Measurements from ENCODE around the gene EFCC1. TPM values are rescaled to one million over a fixed set of nuclear protein-coding genes. Genes with fewer than 3 reads are reported as not detected.
A peak's percentile ranks its signal among the peaks of the same experiment; 100 is the strongest.

EFCC1 gene, protein sequence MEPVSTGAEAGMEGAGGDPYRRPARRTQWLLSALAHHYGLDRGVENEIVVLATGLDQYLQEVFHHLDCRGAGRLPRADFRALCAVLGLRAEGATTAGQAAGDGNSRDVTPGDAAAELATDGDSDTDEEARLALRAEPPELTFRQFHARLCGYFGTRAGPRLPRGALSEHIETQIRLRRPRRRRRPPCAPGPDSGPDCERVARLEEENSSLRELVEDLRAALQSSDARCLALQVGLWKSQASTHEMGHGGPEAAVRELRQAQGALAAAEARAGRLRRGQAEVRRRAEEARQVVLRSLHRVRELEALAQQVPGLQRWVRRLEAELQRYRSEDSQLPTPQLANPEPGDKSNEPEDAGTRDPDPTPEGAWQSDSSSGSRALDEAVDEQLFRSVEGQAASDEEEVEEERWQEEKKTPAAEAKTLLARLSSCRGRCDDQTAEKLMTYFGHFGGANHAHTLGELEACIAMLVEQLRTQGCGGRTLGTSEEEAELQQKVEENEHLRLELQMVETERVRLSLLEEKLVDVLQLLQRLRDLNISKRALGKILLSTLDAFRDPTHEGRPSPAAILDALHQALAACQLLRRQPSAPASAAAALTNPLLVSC
- total RNA-seq, result 1 to 10 TPM; 1.3 to 1.7 TPM

DNA sequence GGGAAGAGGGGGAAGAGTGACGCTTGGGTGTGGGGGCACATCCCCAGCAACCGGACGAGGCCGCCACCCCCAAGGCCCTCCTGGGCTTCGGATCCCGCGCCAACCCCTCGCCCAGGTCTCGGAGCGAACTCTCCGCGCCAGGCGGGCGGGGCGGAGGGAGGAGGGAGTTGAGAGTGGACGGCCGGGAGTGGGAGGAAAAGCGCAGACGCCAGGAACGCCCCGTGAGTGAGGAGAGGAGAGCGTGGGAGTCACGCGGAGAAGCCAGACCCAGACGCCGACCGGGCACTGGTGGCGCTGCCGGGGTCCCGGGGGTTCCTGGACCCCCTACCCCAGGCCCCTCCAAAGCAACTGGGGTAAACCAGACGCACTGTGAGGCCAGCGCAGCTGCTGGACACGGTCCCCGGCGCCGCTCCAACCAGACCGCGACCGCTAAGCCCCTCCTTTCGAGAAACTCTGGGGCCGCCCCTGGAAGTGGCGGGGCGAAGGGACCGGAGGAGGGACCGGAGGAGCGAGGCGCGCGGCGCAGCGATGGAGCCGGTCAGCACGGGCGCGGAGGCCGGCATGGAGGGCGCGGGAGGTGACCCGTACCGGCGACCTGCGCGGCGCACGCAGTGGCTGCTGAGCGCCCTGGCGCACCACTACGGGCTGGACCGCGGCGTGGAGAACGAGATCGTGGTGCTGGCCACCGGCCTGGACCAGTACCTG lies at the start of gene EFCC1:
TSS of gene EFCC1 (plus strand) at position 204 of the 705 bp plus-strand sequence. CDS start at position 529, 325 bp downstream.
- Histone ChIP-seq H3K4me1 (peaks cover 6% of the 10 kb centered on the region), H3K9me3 (no peaks in the 10 kb centered on the region), H3K27me3 (peaks cover 31% of the 10 kb centered on the region), H3K36me3 (no peaks in the 10 kb centered on the region), H3K27ac (peak within 1 kb of the TSS; percentile 53), H3K4me3 (peak within 1 kb of the TSS; percentile 45), H3K9ac (ENCODE audit: low read depth in 2 of 2, low read length in 2 of 2) (peak within 1 kb of the TSS; percentile 60)
- intact Hi-C loops (cut with DNase I), result no loop called here
- TF ChIP-seq, protein P1, sequence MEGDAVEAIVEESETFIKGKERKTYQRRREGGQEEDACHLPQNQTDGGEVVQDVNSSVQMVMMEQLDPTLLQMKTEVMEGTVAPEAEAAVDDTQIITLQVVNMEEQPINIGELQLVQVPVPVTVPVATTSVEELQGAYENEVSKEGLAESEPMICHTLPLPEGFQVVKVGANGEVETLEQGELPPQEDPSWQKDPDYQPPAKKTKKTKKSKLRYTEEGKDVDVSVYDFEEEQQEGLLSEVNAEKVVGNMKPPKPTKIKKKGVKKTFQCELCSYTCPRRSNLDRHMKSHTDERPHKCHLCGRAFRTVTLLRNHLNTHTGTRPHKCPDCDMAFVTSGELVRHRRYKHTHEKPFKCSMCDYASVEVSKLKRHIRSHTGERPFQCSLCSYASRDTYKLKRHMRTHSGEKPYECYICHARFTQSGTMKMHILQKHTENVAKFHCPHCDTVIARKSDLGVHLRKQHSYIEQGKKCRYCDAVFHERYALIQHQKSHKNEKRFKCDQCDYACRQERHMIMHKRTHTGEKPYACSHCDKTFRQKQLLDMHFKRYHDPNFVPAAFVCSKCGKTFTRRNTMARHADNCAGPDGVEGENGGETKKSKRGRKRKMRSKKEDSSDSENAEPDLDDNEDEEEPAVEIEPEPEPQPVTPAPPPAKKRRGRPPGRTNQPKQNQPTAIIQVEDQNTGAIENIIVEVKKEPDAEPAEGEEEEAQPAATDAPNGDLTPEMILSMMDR (IDR thresholded peaks at IDR 0.05), result no peak
- peak; percentile 62 for DNase-seq

DNA sequence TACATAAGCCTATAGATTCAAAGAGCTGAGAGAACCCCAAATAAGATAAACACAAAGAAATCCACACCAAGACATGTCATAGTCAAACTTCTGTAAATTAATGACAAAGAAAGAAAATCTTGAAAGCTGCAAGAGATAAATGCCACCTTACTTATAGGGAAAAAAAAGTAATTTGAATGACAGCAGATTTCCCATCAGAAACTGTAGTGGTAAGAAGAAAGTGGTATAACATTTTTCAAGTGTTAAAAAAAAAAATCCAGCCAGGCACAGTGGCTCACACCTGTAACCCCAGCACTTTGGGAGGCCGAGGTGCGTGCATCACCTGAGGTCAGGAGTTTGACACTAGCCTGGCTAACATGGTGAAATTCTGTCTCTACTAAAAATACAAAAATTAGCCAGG lies 44.7 kb upstream of the EFCC1 start:
- H3K9me3 ChIP-seq, result no peaks in the 10 kb centered on the region
- no peak for DNase-seq

DNA sequence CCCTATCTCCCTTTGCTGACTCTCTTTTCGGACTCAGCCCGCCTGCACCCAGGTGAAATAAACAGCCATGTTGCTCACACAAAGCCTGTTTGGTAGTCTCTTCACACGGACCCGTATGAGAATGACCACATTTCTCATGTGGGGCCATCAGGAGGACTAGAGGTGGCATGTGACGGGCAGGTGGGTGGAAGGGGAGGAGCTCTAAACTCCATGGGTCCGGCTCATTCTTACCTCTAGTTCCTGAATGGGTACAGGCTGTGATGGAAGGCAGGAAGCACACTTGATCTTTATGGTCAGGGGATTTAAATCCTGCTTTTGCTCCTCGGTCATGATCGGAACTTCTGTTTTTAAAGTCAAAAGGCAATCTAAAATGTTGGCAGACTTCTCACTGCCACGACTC lies 35.8 kb upstream of the EFCC1 start:
- no peaks in the 10 kb centered on the region for H3K36me3 ChIP-seq
- no peak for DNase-seq
- H3K9ac ChIP-seq (ENCODE audit: low read depth in 2 of 2, low read length in 2 of 2), result no peak overlapping the region
- H3K27ac ChIP-seq, result no peak overlapping the region
- intact Hi-C loops (cut with DNase I), result loop anchor here (5.0 kb wide), 1 partner anchor 282 kb away; the partner anchor contains the start of gene COPG1
- H3K4me1 ChIP-seq, result peaks cover 4% of the 10 kb centered on the region
- TF ChIP-seq, protein P1 (IDR thresholded peaks at IDR 0.05), result no peak
- H3K4me3 ChIP-seq, result no peak overlapping the region
- H3K9me3 ChIP-seq, result no peaks in the 10 kb centered on the region
- H3K27me3 ChIP-seq, result no peaks in the 10 kb centered on the region

More for the DNA sequence above, 44.7 kb upstream of the EFCC1 start:
- intact Hi-C loops (cut with DNase I), result no loop called here
- no peaks in the 10 kb centered on the region for H3K4me1 ChIP-seq
- TF ChIP-seq, protein P1 (IDR thresholded peaks at IDR 0.05), result no peak
- H3K9ac ChIP-seq (ENCODE audit: low read depth in 2 of 2, low read length in 2 of 2), result no peak overlapping the region
- H3K4me3 ChIP-seq, result no peak overlapping the region
- no peak overlapping the region for H3K27ac ChIP-seq
- no peaks in the 10 kb centered on the region for H3K36me3 ChIP-seq
- no peaks in the 10 kb centered on the region for H3K27me3 ChIP-seq

DNA sequence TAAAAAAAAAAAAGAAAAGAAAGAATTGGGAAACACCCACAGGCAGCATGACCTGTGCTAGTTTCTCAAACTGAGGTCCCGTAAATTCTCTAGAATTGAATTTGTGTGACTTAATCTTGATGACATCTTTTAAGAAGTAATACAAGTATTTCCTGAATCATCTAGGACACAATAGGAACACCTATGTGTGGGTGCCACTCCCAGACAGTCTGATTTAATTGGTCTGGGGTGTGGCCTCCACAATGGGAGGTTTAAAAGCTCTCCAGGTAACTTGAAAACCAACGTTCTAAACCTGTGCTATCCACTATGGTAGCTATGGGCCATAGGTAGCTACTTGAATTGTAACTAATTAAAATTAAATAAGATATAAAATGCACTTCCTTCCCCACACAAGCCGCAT lies 35.3 kb upstream of the EFCC1 start:
- TF ChIP-seq, protein P1 (IDR thresholded peaks at IDR 0.05), result no peak
- Histone ChIP-seq H3K4me1 (peaks cover 4% of the 10 kb centered on the region), H3K9me3 (no peaks in the 10 kb centered on the region), H3K4me3 (no peak overlapping the region), H3K27ac (no peak overlapping the region), H3K27me3 (no peaks in the 10 kb centered on the region), H3K36me3 (no peaks in the 10 kb centered on the region), H3K9ac (ENCODE audit: low read depth in 2 of 2, low read length in 2 of 2) (no peak overlapping the region)
- DNase-seq, result peak; percentile 38
- intact Hi-C loops (cut with DNase I), result loop anchor here (5.0 kb wide), 1 partner anchor 281 kb away; the partner anchor contains the start of gene COPG1

DNA sequence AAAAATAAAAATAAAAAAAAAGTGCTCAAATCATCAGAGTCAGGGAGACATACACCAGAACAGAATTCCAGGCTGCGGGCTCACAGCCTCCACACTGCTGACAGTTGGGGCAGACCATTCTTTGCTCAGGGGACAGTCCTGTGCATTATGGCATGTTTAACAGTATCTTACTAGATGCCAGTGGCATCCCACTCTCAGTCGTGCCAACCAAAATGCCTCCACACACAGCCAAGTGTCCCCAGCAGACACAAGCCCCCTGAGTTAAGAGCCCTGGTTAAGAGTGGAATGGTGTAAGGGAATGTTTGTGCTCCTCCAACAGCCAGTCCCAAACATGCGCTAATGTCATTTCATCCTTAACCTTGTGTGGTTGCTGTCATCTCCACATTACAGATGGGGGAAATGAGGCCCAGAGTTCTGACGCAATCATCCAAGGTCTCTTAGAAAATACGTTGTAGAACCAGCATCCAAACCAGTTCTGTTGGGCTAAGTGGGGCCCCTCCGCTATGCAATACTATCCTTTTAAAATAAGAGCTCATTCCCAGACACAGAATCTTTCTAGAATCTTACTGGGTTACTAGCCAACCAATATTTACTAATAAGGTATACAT lies 33.3 kb upstream of the EFCC1 start:
- Histone ChIP-seq H3K9me3 (no peaks in the 10 kb centered on the region), H3K27me3 (no peaks in the 10 kb centered on the region), H3K27ac (no peak overlapping the region), H3K36me3 (no peaks in the 10 kb centered on the region), H3K4me3 (no peak overlapping the region), H3K4me1 (peaks cover 4% of the 10 kb centered on the region), H3K9ac (ENCODE audit: low read depth in 2 of 2, low read length in 2 of 2) (no peak overlapping the region)
- TF ChIP-seq, protein P1 (IDR thresholded peaks at IDR 0.05), result no peak
- DNase-seq, result no peak
- intact Hi-C loops (cut with DNase I), result loop anchor here (5.0 kb wide), 1 partner anchor 279 kb away; the partner anchor contains the start of gene COPG1
